Left kidney (tissue), 2 donors: ENCODE measurements around the gene GDNF. TPM values are rescaled to one million over a fixed set of nuclear protein-coding genes. Genes with fewer than 3 reads are reported as not detected.
"Not testable (repeated sequence)": the region's sequence is repeated elsewhere in the genome, so short reads cannot be mapped to it uniquely, and the experiment has no call there.

ENCODE experiments used
- DNase-seq: peaks from one replicate; pipeline ENCODE4 v3.0.0-alpha.2; 2013
- polyA plus RNA-seq: library from polyadenylated mRNA; unstranded; fragments of 120-200 nt; gene quantifications from one replicate; pipeline ENCODE4 v1.2.1, GENCODE V29; 2013; ENCODE audit not compliant: insufficient read length

Gene GDNF
- polyA plus RNA-seq, 1 donor = 17.5 TPM

- DNase-seq = no peak
Observed at GRCh38 chr5:37786862-37787519, 52.9 kb downstream of the GDNF start.

GRCh38 chr5:37786416-37786815, 53.4 kb downstream of the GDNF start:
- DNase-seq = no peak

GRCh38 chr5:37781409-37781808, 58.4 kb downstream of the GDNF start:
- DNase-seq = not testable (repeated sequence)

GRCh38 chr5:37777432-37778130, 62.3 kb downstream of the GDNF start:
- no peak for DNase-seq

- no peak for DNase-seq
Observed at GRCh38 chr5:37776826-37777225, 63.0 kb downstream of the GDNF start.

- no peak for DNase-seq
Observed at GRCh38 chr5:37774912-37775483, 64.8 kb downstream of the GDNF start.

GRCh38 chr5:37773809-37774208, 66.0 kb downstream of the GDNF start:
- DNase-seq = no peak

- DNase-seq = no peak
Observed at GRCh38 chr5:37772255-37772654, 67.6 kb downstream of the GDNF start.

GRCh38 chr5:37771731-37772130, 68.1 kb downstream of the GDNF start:
- no peak for DNase-seq

- no peak for DNase-seq
Observed at GRCh38 chr5:37771203-37771611, 68.6 kb downstream of the GDNF start.

GRCh38 chr5:37770786-37771185, 69.1 kb downstream of the GDNF start:
- no peak for DNase-seq

- DNase-seq = no peak
Observed at GRCh38 chr5:37769840-37770239, 70.0 kb downstream of the GDNF start.

- no peak for DNase-seq
Observed at GRCh38 chr5:37769108-37769507, 70.7 kb downstream of the GDNF start.

GRCh38 chr5:37768371-37768770, 71.5 kb downstream of the GDNF start:
- DNase-seq = no peak

- DNase-seq = no peak
Observed at GRCh38 chr5:37767961-37768360, 71.9 kb downstream of the GDNF start.

- no peak for DNase-seq
Observed at GRCh38 chr5:37767251-37767650, 72.6 kb downstream of the GDNF start.
